ENCODE data around the gene PCP4L1. TPM values are rescaled to one million over a fixed set of nuclear protein-coding genes. Genes with fewer than 3 reads are reported as not detected.

The PCP4L1 gene
- total and polyA plus RNA-seq, 9 donors = 0.69 to 20.2 (median 2.6) TPM

DNA sequence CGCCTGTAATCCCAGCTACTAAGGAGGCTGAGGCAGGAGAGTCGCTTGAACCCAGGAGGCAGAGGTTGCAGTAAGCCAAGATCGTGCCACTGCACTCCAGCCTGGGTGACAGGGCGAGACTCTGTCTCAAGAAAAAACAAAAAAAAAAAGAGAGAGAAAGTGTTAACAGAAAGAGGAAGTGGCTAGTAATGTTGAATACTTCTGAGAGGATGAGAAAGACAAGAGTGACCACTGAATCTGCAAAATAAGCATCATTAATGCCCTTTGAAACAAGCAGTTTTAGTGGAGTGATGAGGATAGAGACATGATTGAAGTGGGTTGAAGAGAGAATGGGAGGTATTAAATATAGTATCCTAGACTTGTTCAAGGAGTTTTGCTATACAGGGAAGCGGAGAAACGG, 39.6 kb downstream of the PCP4L1 start:
- H3K4me3 ChIP-seq = no peak overlapping the region
- TF ChIP-seq CTCF (IDR thresholded peaks at IDR 0.05) (no peak), POLR2A (IDR thresholded peaks at IDR 0.05) (no peak), EP300 (IDR thresholded peaks at IDR 0.05) (no peak)
- H3K27ac ChIP-seq = no peak overlapping the region
- no peak for DNase-seq
- H3K36me3 ChIP-seq = no peaks in the 10 kb centered on the region
- H3K9me3 ChIP-seq = no peaks in the 10 kb centered on the region
- WGBS, 3 donors = 92 to 95% (median 93%) methylated on average over 6 of the region's 6 CpGs
- no peaks in the 10 kb centered on the region for H3K4me1 ChIP-seq (ENCODE audit: insufficient read depth)
- intact Hi-C loops (cut with DNase I) = no loop called here
- no peaks in the 10 kb centered on the region for H3K27me3 ChIP-seq

GRCh38 chr1:161299347-161299746, 40.8 kb downstream of the PCP4L1 start:
- Histone ChIP-seq H3K36me3 (no peaks in the 10 kb centered on the region), H3K27ac (no peak overlapping the region), H3K27me3 (no peaks in the 10 kb centered on the region), H3K9me3 (no peaks in the 10 kb centered on the region), H3K4me3 (no peak overlapping the region), H3K4me1 (ENCODE audit: insufficient read depth) (no peaks in the 10 kb centered on the region)
- 81 to 85% (median 83%) methylated on average over 9 of the region's 9 CpGs for WGBS, 3 donors
- no peak for DNase-seq
- TF ChIP-seq EP300 (IDR thresholded peaks at IDR 0.05) (no peak), CTCF (IDR thresholded peaks at IDR 0.05) (no peak), POLR2A (IDR thresholded peaks at IDR 0.05) (no peak)
- intact Hi-C loops (cut with DNase I) = no loop called here

GRCh38 chr1:161300478-161300877, 41.9 kb downstream of the PCP4L1 start:
- no peak for DNase-seq
- Histone ChIP-seq H3K9me3 (no peaks in the 10 kb centered on the region), H3K4me1 (ENCODE audit: insufficient read depth) (peaks cover 6% of the 10 kb centered on the region), H3K27me3 (no peaks in the 10 kb centered on the region), H3K27ac (no peak overlapping the region), H3K36me3 (no peaks in the 10 kb centered on the region), H3K4me3 (no peak overlapping the region)
- intact Hi-C loops (cut with DNase I) = loop anchor here in 1 of 4 donors (10.0 kb wide), 2 partner anchors 76 to 84 kb away; partner anchors contain the start of genes APOA2 and TOMM40L
- 81 to 92% (median 89%) methylated on average over 4 of the region's 4 CpGs for WGBS, 3 donors
- TF ChIP-seq EP300 (IDR thresholded peaks at IDR 0.05) (no peak), CTCF (IDR thresholded peaks at IDR 0.05) (no peak), POLR2A (IDR thresholded peaks at IDR 0.05) (no peak)

DNA sequence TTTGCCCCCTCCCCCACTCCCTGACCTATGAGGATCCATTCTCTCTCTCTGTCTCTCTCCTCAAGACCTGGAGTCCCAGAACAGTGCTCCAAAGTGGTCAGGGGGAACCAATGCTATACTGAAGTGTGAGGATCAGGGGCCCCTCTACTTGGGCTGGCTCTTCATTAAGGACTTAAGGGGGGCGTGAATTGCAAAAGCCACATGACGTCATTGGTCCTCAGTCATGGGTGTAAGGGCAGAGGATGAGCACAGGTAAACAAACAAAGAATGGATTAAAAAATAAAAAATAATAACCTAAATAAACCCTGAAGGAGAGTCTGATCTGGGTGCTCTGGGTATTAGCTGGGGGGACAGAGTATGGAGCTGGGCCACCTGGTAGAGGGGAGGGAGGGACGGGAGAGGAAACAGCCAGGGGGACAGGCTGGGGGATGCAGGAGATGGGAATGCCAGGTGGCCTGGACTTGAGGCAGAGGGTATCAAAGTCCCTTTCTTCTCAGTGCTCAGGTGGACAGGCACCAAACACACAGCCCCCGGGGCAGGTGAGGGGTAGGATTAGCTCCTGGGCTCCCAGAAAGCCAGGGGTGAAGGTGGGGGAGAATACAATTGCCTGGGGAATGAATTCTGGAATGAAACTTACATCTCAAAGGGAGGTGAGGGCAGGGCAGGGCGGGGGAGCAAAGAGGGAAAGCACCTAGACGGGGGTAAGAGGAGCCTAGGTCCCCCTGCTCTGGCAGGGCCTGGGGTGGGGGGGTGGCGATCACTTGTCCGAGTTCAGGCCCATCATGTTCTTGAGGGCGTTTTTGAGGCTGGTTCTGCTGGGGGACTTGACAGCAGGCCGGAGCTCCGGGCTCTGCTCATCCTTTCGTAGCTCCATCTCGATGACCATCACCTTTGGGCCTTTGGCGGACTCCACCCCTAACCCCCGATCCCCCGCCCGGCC, 46.7 kb downstream of the PCP4L1 start:
- no peak for TF ChIP-seq CTCF (IDR thresholded peaks at IDR 0.05)
- TF ChIP-seq POLR2A (IDR thresholded peaks at IDR 0.05) = no peak
- no peak for TF ChIP-seq EP300 (IDR thresholded peaks at IDR 0.05)
- 12 to 15% (median 13%) methylated on average over 17 of the region's 17 CpGs for WGBS, 3 donors
- DNase-seq = peak in 2 of 5 donors; percentile 20 to 35
- peak overlapping the region; percentile 74 for H3K4me3 ChIP-seq
- H3K4me1 ChIP-seq (ENCODE audit: insufficient read depth) = peaks cover 8% of the 10 kb centered on the region
- intact Hi-C loops (cut with DNase I) = loop anchor here in 1 of 4 donors (10.0 kb wide), 2 partner anchors 80 kb away; partner anchors contain the start of genes APOA2 and TOMM40L
- no peaks in the 10 kb centered on the region for H3K27me3 ChIP-seq
- no peaks in the 10 kb centered on the region for H3K9me3 ChIP-seq
- no peaks in the 10 kb centered on the region for H3K36me3 ChIP-seq
- H3K27ac ChIP-seq = no peak overlapping the region

Measured in ovary (tissue), 9 donors.